Colonic mucosa (tissue), 4 donors: ENCODE data around the gene IL23A. TPM values are rescaled to one million over a fixed set of nuclear protein-coding genes. Genes with fewer than 3 reads are reported as not detected.
"Not testable (repeated sequence)": the region's sequence is repeated elsewhere in the genome, so short reads cannot be mapped to it uniquely, and the experiment has no call there.

Experiments used
- DNase-seq: peaks from one replicate; pipeline ENCODE4 v3.0.0-alpha.2; 2020
- H3K27ac ChIP-seq: fragments of 200-600 bp; one replicate; pipeline ENCODE4 v1.8.0; 2021
- H3K27me3 ChIP-seq: fragments of 200-600 bp; one replicate; pipeline ENCODE4 v1.8.0; 2021
- H3K36me3 ChIP-seq: fragments of 200-600 bp; one replicate; pipeline ENCODE4 v1.8.0; 2021
- H3K4me1 ChIP-seq: fragments of 200-600 bp; one replicate; pipeline ENCODE4 v1.8.0; 2021; ENCODE audit warnings: mild to moderate bottlenecking
- H3K4me3 ChIP-seq: fragments of 200-600 bp; one replicate; pipeline ENCODE4 v1.8.0; 2021
- H3K9ac ChIP-seq, 2 donors: one replicate each; pipeline ENCODE4 v1.7.0; 2013; ENCODE audit warnings: control low read depth in 2 of 2, low read depth in 2 of 2, low read length in 2 of 2
- H3K9me3 ChIP-seq: fragments of 200-600 bp; one replicate; pipeline ENCODE4 v1.8.0; 2021
- intact Hi-C: fragments of 100-400 bp; cut with DNase I; formaldehyde crosslinking; loops from one replicate; pipeline ENCODE4 v1.14.1; 2022
- total RNA-seq, 2 donors: library from RNA; stranded (reverse); fragmentation: NEBNext Ultra II Directional in 1 of 2; extraction: Animal tissue kit (Norgen Biotek cat#: 25700) in 1 of 2; gene quantifications; one replicate each; pipeline ENCODE4 v1.2.1, GENCODE V29; 2021
- TF ChIP-seq, protein P1 (sequence below): fragments of 200-600 bp; IDR thresholded peaks from one replicate; pipeline ENCODE4 v1.8.0; 2022; ENCODE audit warnings: antibody characterized with exemption, mild to moderate bottlenecking
- donor health status: healthy.
- donor health status: DM: no; HTN: no; CAD: no.
- donor health status: DM: no; HTN: no; CAD: no.

The IL23A gene
- total RNA-seq, 2 donors from 2014 or later, result 0.27 TPM; not detected in 1

DNA sequence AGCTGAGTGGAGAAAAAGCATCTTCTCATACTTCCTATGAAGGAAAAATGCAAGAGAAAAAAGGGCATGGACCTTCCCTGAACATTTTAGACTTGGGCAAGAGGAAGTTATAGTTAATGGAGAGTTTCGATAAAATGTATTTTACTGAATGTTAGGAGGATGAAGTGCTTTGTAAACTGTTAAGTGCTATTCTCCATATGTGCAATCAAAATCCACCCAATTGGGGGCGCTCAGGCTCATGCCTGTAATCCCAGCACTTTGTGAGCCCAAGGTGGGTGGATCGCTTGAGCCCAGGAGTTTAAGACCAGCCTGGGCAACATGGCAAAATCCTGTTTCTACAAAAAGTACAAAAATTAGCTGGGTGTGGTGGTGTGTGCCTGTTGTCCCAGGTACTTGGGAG, 21.0 kb upstream of the IL23A start:
- Histone ChIP-seq H3K4me3 (no peak overlapping the region), H3K4me1 (peaks cover 14% of the 10 kb centered on the region), H3K27ac (no peak overlapping the region), H3K9ac (no peak overlapping the region), H3K27me3 (no peaks in the 10 kb centered on the region), H3K36me3 (no peaks in the 10 kb centered on the region), H3K9me3 (no peaks in the 10 kb centered on the region)
- no peak for DNase-seq
- TF ChIP-seq, protein P1, sequence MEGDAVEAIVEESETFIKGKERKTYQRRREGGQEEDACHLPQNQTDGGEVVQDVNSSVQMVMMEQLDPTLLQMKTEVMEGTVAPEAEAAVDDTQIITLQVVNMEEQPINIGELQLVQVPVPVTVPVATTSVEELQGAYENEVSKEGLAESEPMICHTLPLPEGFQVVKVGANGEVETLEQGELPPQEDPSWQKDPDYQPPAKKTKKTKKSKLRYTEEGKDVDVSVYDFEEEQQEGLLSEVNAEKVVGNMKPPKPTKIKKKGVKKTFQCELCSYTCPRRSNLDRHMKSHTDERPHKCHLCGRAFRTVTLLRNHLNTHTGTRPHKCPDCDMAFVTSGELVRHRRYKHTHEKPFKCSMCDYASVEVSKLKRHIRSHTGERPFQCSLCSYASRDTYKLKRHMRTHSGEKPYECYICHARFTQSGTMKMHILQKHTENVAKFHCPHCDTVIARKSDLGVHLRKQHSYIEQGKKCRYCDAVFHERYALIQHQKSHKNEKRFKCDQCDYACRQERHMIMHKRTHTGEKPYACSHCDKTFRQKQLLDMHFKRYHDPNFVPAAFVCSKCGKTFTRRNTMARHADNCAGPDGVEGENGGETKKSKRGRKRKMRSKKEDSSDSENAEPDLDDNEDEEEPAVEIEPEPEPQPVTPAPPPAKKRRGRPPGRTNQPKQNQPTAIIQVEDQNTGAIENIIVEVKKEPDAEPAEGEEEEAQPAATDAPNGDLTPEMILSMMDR, result no peak
- intact Hi-C loops, result no loop called here

DNA sequence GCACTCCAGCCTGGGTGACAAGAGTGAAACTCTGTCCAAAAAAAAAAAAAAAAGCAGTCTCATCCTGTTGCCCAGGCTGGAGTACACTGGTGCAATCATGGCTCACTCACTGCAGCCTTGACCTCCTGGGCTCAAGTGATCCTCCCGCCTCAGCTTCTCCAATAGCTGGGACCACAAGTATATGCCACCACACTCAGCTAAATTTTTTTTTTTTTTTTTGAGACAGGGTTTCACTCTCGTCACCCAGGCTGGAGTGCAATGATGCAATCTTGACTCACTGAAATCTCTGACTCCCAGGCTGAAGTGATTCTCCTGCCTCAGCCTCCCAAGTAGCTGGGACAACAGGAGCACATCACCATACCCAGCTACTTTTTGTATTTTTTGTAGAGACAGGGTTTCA, 17.7 kb upstream of the IL23A start:
- no peak for DNase-seq
- intact Hi-C loops, result no loop called here
- H3K27ac ChIP-seq, result no peak overlapping the region
- no peak overlapping the region for H3K9ac ChIP-seq
- H3K36me3 ChIP-seq, result no peaks in the 10 kb centered on the region
- no peak overlapping the region for H3K4me3 ChIP-seq
- H3K9me3 ChIP-seq, result no peaks in the 10 kb centered on the region
- no peaks in the 10 kb centered on the region for H3K27me3 ChIP-seq
- peaks cover 7% of the 10 kb centered on the region for H3K4me1 ChIP-seq
- TF ChIP-seq, protein P1, result no peak

DNA sequence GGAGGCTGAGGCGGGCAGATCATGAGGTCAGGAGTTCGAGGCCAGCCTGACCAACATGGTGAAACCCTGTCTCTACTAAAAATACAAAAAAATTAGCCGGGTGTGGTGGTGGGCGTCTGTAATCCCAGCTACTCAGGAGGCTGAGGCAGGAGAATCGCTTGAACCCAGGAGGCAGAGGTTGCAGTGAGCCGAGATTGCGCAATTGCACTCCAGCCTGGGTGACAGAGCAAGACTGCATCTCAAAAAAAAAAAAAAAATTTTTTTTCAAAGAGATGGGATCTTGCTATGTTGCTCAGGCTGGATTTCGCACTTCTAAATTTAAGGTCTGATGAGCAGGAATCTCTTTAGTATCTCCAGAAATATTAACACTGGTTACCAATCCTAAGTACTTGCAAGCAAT, 17.1 kb upstream of the IL23A start:
- H3K4me3 ChIP-seq, DNase-seq, intact Hi-C loops, H3K9me3 ChIP-seq, H3K27ac ChIP-seq, H3K36me3 ChIP-seq, H3K4me1 ChIP-seq, H3K27me3 ChIP-seq, H3K9ac ChIP-seq: not testable (repeated sequence)

DNA sequence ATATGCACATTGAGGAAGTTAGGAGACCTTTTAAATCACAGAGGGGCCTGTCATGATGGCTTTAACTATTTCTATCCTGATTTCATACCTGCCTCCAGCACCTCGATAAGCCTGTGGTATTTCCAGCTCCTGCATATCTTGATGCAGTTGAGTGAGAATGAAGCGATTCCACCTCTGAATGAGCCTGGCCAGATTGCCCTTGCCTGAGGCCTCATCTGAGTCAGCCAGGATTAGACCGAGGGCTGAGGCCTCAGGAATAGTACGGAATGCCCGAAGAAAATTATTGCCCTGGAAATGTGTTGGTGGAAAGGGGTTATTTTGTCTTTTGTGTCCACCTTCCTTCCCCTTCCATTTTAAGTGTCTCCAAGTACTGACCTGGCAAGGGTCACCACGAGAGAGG, 14.5 kb upstream of the IL23A start:
- intact Hi-C loops, result no loop called here

DNA sequence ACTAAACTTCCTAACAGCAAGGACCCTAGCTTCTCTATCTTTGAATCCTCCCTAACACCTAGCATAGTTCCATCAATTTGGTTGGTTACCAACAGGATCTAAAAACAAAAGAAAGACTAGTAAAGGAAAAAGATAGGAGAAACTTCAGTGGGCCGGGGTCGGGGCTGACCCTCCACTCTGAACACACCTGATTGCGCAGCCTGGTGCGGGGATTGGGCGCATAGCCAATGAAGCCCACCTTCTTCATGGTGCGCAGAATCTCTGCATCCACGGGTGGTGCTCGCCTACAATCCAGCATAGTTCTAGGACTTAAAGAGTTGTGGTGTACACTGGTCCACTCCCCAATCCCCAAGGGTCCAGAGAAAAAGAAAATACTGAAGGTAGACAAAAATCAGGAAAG, 12.6 kb upstream of the IL23A start:
- H3K27me3 ChIP-seq, result no peaks in the 10 kb centered on the region
- TF ChIP-seq, protein P1, result no peak
- no peak for DNase-seq
- intact Hi-C loops, result no loop called here
- no peak overlapping the region for H3K4me3 ChIP-seq
- H3K9ac ChIP-seq, result no peak overlapping the region
- no peaks in the 10 kb centered on the region for H3K4me1 ChIP-seq
- no peak overlapping the region for H3K27ac ChIP-seq
- H3K36me3 ChIP-seq, result peaks cover 6% of the 10 kb centered on the region
- H3K9me3 ChIP-seq, result no peaks in the 10 kb centered on the region

More for the DNA sequence above, 14.5 kb upstream of the IL23A start:
- H3K4me1 ChIP-seq, result no peaks in the 10 kb centered on the region
- no peaks in the 10 kb centered on the region for H3K27me3 ChIP-seq
- no peak overlapping the region for H3K9ac ChIP-seq
- H3K27ac ChIP-seq, result no peak overlapping the region
- H3K4me3 ChIP-seq, result no peak overlapping the region
- TF ChIP-seq, protein P1, result no peak
- H3K36me3 ChIP-seq, result peaks cover 6% of the 10 kb centered on the region
- H3K9me3 ChIP-seq, result no peaks in the 10 kb centered on the region
- DNase-seq, result no peak

DNA sequence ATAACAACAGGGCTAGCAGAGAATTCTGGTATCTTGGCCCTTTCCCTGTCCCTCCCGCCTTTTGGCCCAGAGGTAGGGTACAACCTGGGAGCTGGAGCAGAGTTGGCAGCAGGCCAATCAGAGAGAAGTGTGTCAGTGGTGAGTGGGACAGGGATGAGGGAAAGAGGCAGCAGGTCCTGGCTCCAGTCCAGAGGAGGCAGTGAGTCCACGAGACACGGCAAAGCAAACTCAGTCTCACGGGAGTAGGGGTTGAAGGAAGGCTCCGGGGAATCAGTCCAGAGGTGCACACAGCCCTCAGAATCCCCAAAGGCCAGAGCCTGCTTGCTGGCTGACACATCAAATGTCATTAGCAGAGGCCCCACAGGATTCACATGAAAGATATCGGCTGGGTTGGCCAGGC, 12.2 kb upstream of the IL23A start:
- Histone ChIP-seq H3K4me3 (no peak overlapping the region), H3K9me3 (no peaks in the 10 kb centered on the region), H3K9ac (no peak overlapping the region), H3K27me3 (no peaks in the 10 kb centered on the region), H3K36me3 (peaks cover 6% of the 10 kb centered on the region), H3K4me1 (no peaks in the 10 kb centered on the region), H3K27ac (no peak overlapping the region)
- TF ChIP-seq, protein P1, result no peak
- no peak for DNase-seq
- intact Hi-C loops, result no loop called here
